ENCODE data around the gene GALNT14.

GRCh38 chr2:31136732-31137131 lies 1.5 kb downstream of the GALNT14 start:
- TF ChIP-seq, protein P1, sequence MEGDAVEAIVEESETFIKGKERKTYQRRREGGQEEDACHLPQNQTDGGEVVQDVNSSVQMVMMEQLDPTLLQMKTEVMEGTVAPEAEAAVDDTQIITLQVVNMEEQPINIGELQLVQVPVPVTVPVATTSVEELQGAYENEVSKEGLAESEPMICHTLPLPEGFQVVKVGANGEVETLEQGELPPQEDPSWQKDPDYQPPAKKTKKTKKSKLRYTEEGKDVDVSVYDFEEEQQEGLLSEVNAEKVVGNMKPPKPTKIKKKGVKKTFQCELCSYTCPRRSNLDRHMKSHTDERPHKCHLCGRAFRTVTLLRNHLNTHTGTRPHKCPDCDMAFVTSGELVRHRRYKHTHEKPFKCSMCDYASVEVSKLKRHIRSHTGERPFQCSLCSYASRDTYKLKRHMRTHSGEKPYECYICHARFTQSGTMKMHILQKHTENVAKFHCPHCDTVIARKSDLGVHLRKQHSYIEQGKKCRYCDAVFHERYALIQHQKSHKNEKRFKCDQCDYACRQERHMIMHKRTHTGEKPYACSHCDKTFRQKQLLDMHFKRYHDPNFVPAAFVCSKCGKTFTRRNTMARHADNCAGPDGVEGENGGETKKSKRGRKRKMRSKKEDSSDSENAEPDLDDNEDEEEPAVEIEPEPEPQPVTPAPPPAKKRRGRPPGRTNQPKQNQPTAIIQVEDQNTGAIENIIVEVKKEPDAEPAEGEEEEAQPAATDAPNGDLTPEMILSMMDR (IDR thresholded peaks at IDR 0.05), result no peak
- no peak for TF ChIP-seq POLR2A (IDR thresholded peaks at IDR 0.05)

Measured in adrenal gland (tissue), 5 donors.